AG09309 (cell line): ENCODE data around the gene EPOP.
A peak's percentile ranks its signal among the peaks of the same experiment; 100 is the strongest.

Experiments used
- DNase-seq: peaks from one replicate; pipeline ENCODE4 v3.0.0-alpha.2; 2010; ENCODE audit warnings: low read depth
- H3K4me3 ChIP-seq: 2 replicates; pipeline ENCODE4 v1.5.1; 2011; ENCODE audit warnings: mild to moderate bottlenecking, low read depth, low read length, moderate library complexity; ENCODE audit not compliant: control insufficient read depth
- TF ChIP-seq, protein P1 (sequence below): IDR thresholded peaks from 2 replicates; pipeline ENCODE4 v1.5.1; 2011; ENCODE audit warnings: mild to moderate bottlenecking, low read depth, low read length, inconsistent platforms; ENCODE audit not compliant: insufficient read depth, control insufficient read depth; ENCODE audit errors: missing control alignments

Gene EPOP

GRCh38 chr17:38685491-38685890 is 10.7 kb upstream of the EPOP start:
- H3K4me3 ChIP-seq: no peak overlapping the region
- TF ChIP-seq, protein P1, sequence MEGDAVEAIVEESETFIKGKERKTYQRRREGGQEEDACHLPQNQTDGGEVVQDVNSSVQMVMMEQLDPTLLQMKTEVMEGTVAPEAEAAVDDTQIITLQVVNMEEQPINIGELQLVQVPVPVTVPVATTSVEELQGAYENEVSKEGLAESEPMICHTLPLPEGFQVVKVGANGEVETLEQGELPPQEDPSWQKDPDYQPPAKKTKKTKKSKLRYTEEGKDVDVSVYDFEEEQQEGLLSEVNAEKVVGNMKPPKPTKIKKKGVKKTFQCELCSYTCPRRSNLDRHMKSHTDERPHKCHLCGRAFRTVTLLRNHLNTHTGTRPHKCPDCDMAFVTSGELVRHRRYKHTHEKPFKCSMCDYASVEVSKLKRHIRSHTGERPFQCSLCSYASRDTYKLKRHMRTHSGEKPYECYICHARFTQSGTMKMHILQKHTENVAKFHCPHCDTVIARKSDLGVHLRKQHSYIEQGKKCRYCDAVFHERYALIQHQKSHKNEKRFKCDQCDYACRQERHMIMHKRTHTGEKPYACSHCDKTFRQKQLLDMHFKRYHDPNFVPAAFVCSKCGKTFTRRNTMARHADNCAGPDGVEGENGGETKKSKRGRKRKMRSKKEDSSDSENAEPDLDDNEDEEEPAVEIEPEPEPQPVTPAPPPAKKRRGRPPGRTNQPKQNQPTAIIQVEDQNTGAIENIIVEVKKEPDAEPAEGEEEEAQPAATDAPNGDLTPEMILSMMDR: no peak
- no peak for DNase-seq

GRCh38 chr17:38681096-38681495 is 6.3 kb upstream of the EPOP start:
- H3K4me3 ChIP-seq: no peak overlapping the region
- DNase-seq: no peak
- TF ChIP-seq, protein P1: no peak

DNA sequence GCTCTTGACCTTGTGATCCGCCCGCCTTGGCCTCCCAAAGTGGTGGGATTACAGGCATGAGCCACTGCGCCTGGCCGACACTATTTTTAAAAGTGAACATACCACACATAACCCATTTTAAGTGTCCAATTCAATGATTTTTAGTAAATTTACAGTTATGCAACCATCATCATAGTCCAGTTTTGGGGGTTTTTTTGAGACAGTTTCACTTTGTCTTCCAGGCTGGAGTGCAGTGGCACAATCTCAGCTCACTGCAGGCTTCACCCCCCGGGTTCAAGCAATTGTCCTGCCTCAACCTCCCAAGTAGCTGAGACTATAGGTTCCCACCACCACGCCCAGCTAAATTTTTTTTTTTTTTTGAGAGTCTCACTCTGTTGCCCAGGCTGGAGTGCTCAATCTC is 3.1 kb upstream of the EPOP start:
- TF ChIP-seq, protein P1: no peak
- H3K4me3 ChIP-seq: no peak overlapping the region
- no peak for DNase-seq

DNA sequence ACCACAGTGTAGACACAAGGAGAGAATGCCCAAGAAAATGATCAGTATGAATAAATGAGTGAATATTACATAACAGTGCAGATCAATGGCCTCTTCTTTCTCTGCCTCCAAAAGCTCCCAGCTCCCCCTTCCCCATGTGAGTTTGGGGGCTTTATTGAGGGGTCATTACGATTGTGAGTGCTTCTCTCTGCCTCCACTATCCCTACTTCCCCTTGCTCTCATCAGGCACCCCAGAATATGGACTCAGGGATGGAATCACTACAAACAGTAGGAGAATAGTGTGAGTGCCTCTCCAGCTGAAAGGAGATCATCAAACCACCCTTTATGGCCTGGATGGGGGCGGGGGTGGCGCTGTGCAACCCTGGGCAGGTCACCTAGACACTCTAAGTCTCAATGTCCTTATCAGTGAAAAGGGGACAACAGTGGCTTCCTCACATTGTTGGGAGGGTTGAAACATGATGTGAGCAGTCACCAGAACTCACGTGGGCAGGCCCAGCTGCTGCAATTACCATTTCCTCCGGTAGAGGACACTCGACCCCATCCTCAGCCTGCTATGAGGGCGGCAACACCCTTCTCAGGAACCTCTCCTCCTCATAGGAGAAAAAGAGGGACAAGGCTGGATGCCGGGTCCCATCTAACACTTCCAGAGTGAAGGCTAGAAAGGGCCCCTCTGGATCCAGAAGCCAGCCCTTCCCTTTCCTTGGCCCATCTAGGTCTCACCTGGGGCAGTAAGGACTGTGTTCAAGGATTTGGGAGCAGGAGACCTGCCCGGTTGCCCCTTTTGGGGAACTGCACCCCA is 2.1 kb upstream of the EPOP start:
- H3K4me3 ChIP-seq: no peak overlapping the region
- TF ChIP-seq, protein P1: peak; percentile 97
- DNase-seq: no peak

DNA sequence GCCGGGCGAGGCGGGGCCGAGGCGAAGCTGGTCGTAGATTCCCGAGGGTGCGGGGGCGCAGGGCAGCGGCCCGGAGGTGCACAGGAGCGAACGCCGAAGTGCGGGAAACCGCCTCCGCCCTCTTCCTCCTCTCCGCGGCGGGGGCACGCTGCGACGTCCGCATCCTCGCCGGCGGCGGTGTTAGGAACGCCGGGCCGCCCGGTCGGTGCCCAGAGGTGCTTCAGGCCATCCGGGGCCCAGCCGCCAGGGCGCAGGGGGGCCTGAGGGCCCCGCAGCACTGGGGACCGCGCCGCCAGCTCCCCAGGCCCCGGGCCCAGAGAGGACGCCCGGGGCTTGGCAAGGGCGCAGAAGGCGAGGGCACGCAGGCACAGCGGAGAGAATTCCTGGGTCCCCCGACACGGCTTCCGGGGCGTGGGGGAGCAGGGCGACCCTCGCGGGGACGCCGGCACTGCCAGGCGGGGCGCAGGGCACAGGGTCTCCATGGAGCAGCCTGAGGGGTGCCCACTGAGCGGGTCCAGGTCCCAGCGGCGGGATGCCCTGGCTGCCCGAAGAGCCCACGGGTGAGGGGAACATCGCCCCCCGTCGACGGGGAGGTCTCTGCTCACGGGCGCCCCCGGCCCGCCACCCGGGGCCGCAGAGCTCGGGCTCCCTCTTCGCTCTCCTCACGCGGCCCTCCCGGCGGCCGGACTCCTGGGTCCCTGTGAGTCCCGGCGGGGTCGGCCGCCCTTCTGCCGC is 576 bp downstream of the EPOP start:
- DNase-seq: no peak
- peak overlapping the region; percentile 32 for H3K4me3 ChIP-seq
- TF ChIP-seq, protein P1: no peak

DNA sequence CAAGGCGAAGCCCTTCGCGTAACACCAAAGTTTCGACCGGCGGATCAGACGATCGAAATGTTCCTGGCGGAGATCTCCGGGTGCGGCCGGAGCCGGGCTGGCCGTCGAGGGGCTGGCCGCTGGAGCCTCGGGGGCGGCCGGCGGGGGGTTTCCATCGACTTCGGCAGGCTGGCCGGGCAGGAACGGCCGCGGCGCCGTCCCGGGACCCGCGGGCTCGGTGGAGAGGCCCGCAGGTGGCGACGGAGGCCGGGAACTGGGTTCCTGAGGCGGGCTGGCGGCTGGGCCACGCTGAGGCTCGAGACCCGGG is 1.1 kb downstream of the EPOP start:
- no peak for DNase-seq
- no peak overlapping the region; the same call in 1 of the 2 replicates for H3K4me3 ChIP-seq
- TF ChIP-seq, protein P1: no peak
